Testis (tissue), 3 donors: Measurements from ENCODE around the gene ANKRD55. TPM values are rescaled to one million over a fixed set of nuclear protein-coding genes. Genes with fewer than 3 reads are reported as not detected.

Experiments used
- DNase-seq: peaks from one replicate; pipeline ENCODE4 v3.0.0-alpha.2; 2019
- H3K27ac ChIP-seq, 2 donors: fragments of 200-600 bp; sonication (generic); one replicate each; pipeline ENCODE4 v1.5.1; 2019
- H3K27me3 ChIP-seq: fragments of 200-600 bp; sonication (generic); one replicate; pipeline ENCODE4 v1.5.1; 2019
- H3K36me3 ChIP-seq: fragments of 200-600 bp; sonication (generic); one replicate; pipeline ENCODE4 v1.5.1; 2017; ENCODE audit warnings: low read depth; ENCODE audit errors: missing control alignments
- H3K4me1 ChIP-seq: fragments of 200-600 bp; sonication (generic); one replicate; pipeline ENCODE4 v1.5.1; 2019
- H3K4me3 ChIP-seq, 2 donors: fragments of 200-600 bp; sonication (generic); one replicate each; pipeline ENCODE4 v1.5.1; 2017 to 2019
- H3K9me3 ChIP-seq: fragments of 200-600 bp; sonication (generic); one replicate; pipeline ENCODE4 v1.5.1; 2017
- POLR2A ChIP-seq: fragments of 450-650 bp; IDR thresholded peaks from one replicate; pipeline ENCODE4 v1.6.1; 2017; ENCODE audit warnings: antibody characterized with exemption, mild to moderate bottlenecking, moderate library complexity
- WGBS, 2 donors: methylation state at CpG; one replicate each; pipeline ENCODE4 v1.1.5; 2018; 5-methylcytosine and 5-hydroxymethylcytosine counted together
- intact Hi-C: fragments of 100-400 bp; cut with DNase I; formaldehyde crosslinking; loops from one replicate; pipeline ENCODE4 v1.15.1; 2023; ENCODE audit warnings: low total_unique reads
- polyA plus RNA-seq: library from polyadenylated mRNA; stranded (reverse); fragments of 350-450 nt; fragmentation: Illumina TruSeq; extraction: RNeasy Lipid Tissue Mini Kit (QIAGEN cat#74804); gene quantifications from one replicate; pipeline ENCODE4 v1.2.3, GENCODE V29; 2014; ENCODE audit warnings: low read depth, low replicate concordance; ENCODE audit not compliant: insufficient read depth
- total RNA-seq, 2 donors: library from RNA; depleted of rRNA; stranded (reverse); fragments of >200 nt; gene quantifications; one replicate each; pipeline ENCODE4 v1.2.3, GENCODE V29; 2016
- TF ChIP-seq, protein P1 (sequence below), 3 experiments: fragments of 450-650 bp in 2 of 3; fragments of 200-600 bp in 1 of 3; sonication (generic) in 1 of 3; IDR thresholded peaks; one replicate each; pipeline ENCODE4 v1.5.1; 2016 to 2019; ENCODE audit warnings: antibody characterized with exemption in 3 of 3, mild to moderate bottlenecking in 2 of 3, moderate library complexity in 1 of 3

ANKRD55 gene
- total and polyA plus RNA-seq, 3 donors from 2014 or later = 6.1 to 28.1 (median 6.2) TPM

DNA sequence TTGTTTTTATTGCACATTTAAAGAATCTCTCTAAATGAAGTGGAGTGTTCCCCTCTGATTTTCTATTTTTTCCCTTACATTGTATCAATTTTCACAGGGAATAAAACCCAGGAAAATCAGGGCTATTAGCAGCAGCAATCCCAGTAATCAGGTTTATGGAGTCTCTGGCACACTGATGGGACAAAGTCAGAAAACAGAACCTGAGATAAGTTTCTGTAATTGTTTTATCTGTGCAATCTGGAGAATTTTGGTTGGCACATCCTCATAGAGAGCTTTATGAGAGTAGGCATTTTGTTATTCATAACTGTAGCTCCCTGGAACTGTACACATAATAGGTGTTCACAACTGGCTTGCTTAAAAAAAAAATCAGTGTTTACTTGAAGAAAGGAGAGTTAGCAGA is 141.5 kb downstream of the ANKRD55 start:
- intact Hi-C loops = no loop called here
- no peak for TF ChIP-seq POLR2A
- TF ChIP-seq, protein P1, sequence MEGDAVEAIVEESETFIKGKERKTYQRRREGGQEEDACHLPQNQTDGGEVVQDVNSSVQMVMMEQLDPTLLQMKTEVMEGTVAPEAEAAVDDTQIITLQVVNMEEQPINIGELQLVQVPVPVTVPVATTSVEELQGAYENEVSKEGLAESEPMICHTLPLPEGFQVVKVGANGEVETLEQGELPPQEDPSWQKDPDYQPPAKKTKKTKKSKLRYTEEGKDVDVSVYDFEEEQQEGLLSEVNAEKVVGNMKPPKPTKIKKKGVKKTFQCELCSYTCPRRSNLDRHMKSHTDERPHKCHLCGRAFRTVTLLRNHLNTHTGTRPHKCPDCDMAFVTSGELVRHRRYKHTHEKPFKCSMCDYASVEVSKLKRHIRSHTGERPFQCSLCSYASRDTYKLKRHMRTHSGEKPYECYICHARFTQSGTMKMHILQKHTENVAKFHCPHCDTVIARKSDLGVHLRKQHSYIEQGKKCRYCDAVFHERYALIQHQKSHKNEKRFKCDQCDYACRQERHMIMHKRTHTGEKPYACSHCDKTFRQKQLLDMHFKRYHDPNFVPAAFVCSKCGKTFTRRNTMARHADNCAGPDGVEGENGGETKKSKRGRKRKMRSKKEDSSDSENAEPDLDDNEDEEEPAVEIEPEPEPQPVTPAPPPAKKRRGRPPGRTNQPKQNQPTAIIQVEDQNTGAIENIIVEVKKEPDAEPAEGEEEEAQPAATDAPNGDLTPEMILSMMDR (IDR thresholded peaks at IDR 0.05) = no peak
- H3K9me3 ChIP-seq = no peaks in the 10 kb centered on the region
- peaks cover 11% of the 10 kb centered on the region for H3K4me1 ChIP-seq
- H3K27ac ChIP-seq = no peak overlapping the region
- no peaks in the 10 kb centered on the region for H3K27me3 ChIP-seq
- H3K36me3 ChIP-seq = no peaks in the 10 kb centered on the region
- no peak overlapping the region for H3K4me3 ChIP-seq
- no peak for DNase-seq

DNA sequence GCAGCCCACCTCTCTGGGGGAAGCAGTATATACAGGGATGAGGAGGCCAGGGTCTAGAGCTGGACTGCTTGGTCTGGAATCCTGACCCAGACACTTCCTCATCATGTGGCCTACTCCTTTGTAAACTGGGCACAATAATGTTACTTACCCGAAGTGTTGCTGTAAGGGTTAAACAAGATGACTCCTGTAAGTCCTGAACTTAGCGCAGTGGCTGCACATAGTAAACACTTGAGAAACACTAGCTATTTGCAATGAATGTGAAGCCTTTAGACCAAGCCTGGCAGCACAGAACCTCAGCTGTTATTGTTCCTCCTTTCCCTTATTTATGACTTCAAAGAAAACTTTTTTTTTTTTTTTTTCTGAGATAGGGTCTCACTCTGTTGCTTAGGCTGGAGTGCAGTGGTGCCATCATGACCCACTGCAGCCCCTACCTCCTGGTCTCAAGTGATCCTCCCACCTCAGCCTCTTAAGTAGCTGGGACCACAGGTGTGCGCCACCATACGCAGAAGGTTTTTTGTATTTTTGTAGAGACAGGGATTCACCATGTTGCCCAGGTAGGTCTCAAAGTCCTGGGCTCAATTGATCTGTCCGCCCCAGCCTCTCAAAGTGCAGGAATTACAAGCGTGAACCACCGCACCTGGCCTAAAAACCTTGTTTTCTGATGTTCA is 142.2 kb downstream of the ANKRD55 start:
- Histone ChIP-seq H3K4me1 (peaks cover 11% of the 10 kb centered on the region), H3K36me3 (no peaks in the 10 kb centered on the region), H3K27me3 (no peaks in the 10 kb centered on the region), H3K4me3 (no peak overlapping the region), H3K27ac (no peak overlapping the region), H3K9me3 (no peaks in the 10 kb centered on the region)
- WGBS, 2 donors = 89 to 95% methylated on average over 7 of the region's 7 CpGs
- no peak for DNase-seq
- no peak for TF ChIP-seq POLR2A
- TF ChIP-seq, protein P1 (IDR thresholded peaks at IDR 0.05) = no peak
- intact Hi-C loops = no loop called here

DNA sequence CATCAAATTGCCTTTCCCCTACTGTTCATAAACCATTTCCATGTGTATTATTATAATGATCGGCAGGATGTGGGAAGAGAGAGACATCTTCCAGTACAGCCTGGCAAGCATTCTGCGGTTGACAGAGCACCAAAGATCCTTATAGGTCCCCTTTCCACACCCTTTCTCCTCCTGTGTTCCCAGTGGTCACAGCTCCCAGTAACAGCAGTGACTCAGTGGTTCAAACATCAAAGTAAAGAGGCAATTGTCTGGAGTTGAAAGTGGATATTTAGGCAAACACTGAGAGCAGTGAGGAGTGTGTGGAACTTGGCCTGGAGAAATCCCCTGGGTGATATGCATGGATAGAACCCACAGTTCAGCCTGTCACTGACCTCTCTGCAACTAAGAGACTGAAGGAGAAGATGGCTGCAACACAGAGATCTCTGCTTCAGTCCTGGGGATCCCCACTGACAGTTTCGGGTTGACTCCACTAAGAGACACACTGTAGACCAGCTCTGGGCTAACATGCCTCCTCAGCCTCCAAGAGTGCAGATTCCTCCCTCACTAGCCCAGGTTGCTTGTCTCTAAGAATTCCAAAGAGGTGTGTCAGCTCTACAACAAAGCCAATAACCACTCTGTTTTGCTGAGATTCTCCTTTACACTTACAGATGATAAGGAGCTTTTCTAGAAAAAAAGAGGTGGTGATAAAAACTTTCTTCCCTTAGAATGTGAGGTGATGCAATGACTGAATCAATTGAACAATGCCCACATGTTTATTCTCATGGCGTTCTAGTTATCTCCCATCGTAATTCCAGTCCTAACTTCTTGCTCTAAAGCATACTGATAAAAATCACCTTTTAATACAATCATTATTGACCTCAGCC is 143.9 kb downstream of the ANKRD55 start:
- intact Hi-C loops = no loop called here
- H3K27me3 ChIP-seq = no peaks in the 10 kb centered on the region
- 61 to 70% methylated on average over 5 of the region's 5 CpGs for WGBS, 2 donors
- H3K4me3 ChIP-seq = no peak overlapping the region
- H3K9me3 ChIP-seq = no peaks in the 10 kb centered on the region
- no peak for DNase-seq
- no peaks in the 10 kb centered on the region for H3K36me3 ChIP-seq
- no peak overlapping the region for H3K27ac ChIP-seq
- TF ChIP-seq POLR2A = no peak
- TF ChIP-seq, protein P1 (IDR thresholded peaks at IDR 0.05) = no peak
- H3K4me1 ChIP-seq = peaks cover 11% of the 10 kb centered on the region

DNA sequence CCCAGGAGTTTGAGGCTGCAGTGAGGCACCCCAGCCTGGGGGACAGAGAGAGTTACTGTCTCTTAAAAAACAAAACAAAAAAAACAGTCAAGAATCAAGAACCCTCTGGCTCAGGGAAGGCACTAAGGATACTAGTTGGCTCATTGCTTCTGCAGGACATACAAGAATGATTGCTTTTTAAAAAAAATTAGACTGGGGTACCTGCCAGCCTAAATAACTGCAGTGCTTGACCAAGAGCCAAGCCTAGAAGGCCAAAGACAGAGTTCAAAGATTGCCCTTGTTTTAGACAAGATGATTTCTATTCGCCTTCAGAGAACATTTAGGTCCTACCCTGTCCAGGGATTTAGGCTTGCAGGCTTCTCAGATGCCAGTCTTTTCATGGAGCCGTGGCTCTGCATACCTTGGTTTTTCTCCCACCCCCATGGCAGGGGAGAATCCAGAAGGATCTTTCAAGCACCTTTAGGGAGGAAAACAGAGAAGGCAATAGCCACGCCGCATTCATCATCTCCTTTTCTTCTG is 144.6 kb downstream of the ANKRD55 start:
- Histone ChIP-seq H3K27me3 (no peaks in the 10 kb centered on the region), H3K27ac (no peak overlapping the region), H3K9me3 (no peaks in the 10 kb centered on the region), H3K4me1 (peaks cover 11% of the 10 kb centered on the region), H3K36me3 (no peaks in the 10 kb centered on the region), H3K4me3 (no peak overlapping the region)
- DNase-seq = no peak
- intact Hi-C loops = no loop called here
- WGBS, 2 donors = 66 to 85% methylated on average over 4 of the region's 4 CpGs
- TF ChIP-seq POLR2A = no peak
- TF ChIP-seq, protein P1 (IDR thresholded peaks at IDR 0.05) = no peak
